ENCODE data around the gene SLC25A34.

SLC25A34 gene

DNA sequence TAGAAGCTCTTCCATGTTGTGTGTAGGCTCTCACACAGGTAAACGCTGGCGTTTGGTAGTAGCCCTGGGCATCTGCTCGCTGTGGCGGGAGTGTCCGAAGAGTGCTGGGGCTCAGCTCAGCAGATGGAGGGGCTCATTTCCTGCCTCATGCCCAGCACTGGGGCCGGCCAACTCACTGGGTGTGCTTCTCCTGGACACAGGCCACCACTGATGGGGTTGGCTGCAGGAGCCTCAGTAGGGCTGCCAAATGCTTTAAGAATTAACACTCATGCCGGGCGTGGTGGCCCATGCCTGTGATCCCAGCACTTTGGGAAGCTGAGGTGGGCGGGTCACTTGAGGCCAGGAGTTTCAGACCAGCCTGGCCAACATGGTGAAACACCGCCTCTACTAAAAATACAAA lies 50.5 kb downstream of the SLC25A34 start:
- DNase-seq, result no peak

GRCh38 chr1:15788624-15789301 lies 52.7 kb downstream of the SLC25A34 start:
- peak; percentile 50 for DNase-seq
